ENCODE data around the gene IQCH.
A peak's percentile ranks its signal among the peaks of the same experiment; 100 is the strongest.

IQCH gene

DNA sequence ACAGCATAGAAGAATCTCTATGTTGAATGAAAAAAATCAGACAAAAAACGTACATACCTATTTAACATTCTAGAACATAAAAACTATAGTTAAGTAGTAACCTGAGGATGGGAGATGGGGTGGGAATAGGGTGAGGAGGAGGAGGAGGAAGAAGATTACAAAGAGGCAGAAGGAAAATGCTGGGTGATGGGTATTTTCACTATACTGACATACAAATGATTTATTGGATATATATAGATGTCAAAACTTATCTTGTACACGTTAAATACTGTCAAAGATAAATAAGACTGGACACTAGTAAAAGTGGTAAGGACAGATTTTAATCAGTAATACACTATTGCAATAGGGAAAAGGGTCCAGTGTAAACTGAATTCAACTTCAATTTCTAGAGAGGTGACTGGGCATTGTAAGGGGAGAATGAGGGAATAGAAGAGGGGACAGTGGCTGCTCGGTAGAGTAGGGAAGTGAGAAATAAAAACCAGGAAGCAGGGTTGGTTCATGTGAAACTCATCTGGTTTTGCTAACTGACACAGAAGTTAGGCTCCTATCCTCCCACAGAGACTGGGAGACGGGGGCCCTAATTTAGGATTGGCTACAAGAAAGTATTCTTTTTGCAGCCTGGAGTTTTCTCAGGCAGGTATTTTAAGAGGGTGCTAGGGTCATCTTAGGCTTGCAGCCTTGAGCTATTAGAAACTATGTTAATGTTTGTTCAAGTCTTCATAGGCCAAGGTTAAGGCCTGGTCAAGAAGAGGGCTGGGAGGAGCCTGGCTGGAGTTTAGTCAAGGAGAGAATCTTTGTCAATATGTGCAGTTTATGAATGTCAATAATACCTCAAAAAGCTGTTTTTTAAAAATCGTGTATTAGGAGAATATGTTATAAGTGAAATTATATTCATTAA lies 251.3 kb downstream of the IQCH start:
- no peaks in the 10 kb centered on the region for H3K9me3 ChIP-seq (ENCODE audit: low read length)
- no peaks in the 10 kb centered on the region for H3K36me3 ChIP-seq (ENCODE audit: insufficient read depth, low read length)
- H3K4me3 ChIP-seq (ENCODE audit: low read length), result no peak overlapping the region
- no peak overlapping the region for H2AFZ ChIP-seq (ENCODE audit: low read depth, low read length)
- H3K4me1 ChIP-seq (ENCODE audit: insufficient read depth, low read length), result peaks cover 9% of the 10 kb centered on the region
- H3K27me3 ChIP-seq (ENCODE audit: insufficient read depth, low read length), result no peaks in the 10 kb centered on the region

DNA sequence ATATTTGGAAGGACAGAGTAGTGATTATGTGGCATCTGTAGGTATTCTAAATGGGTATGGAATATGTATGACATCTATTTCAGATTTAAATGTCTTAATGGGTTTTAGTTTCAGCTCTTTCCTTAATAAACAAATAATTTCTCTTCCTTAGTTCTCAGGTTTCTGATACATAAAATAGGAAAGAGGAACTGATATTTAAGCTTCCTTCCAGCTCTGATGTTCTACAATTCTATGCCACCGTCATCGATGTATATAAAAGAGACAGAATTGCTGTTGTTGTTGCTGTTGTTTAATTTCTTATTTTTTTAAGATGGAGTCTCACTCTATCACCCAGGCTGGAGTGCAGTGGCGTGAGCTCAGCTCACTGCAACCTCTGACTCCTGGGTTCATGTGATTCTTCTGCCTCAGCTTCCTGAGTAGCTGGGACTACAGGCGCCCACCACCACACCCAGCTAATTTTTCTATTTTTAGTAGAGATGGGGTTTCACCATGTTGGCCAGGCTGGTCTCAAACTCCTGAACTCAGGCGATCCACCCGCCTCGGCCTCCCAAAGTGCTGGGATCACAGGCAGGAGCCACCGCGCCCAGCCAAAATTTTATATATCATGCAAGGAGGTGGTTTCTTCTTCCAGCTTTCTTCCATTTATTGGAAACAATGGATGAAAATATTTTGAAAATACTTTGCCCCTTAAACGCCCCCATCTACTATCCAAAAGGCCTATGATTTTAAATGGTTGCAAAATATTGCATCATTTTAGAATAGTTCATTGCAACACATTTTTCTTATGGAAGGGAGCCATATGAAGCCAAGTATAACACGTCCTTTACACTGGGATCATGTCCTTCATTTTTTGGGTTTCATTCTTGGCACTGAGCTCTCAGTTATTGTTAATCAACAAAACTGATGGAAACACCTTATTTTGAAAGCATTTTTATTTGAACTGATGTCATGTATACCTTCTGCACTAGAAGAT lies 252.5 kb downstream of the IQCH start:
- H2AFZ ChIP-seq (ENCODE audit: low read depth, low read length), result no peak overlapping the region
- H3K9me3 ChIP-seq (ENCODE audit: low read length), result no peaks in the 10 kb centered on the region
- no peak overlapping the region for H3K4me3 ChIP-seq (ENCODE audit: low read length)
- H3K4me1 ChIP-seq (ENCODE audit: insufficient read depth, low read length), result peaks cover under 1% of the 10 kb centered on the region
- no peaks in the 10 kb centered on the region for H3K27me3 ChIP-seq (ENCODE audit: insufficient read depth, low read length)
- H3K36me3 ChIP-seq (ENCODE audit: insufficient read depth, low read length), result no peaks in the 10 kb centered on the region

DNA sequence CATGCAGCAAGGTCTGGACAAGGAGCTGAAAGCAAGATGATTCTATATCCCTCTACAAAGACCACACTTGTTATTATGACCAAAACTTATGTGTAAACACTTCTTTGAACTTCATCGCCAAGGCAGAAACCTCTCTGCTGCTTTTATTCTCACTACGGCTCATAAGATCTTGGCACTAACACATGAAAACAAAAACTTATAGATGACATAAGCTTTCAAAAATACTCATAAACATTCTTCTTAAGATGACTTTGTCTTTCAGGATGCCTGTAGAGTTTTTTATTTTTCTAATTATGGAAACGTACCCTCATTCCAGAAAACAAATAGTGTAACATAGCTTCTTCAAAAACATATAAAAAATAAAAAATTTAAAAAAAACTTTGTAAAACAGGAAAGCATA lies 253.8 kb downstream of the IQCH start:
- Histone ChIP-seq H3K9me3 (ENCODE audit: low read length) (no peaks in the 10 kb centered on the region), H3K27me3 (ENCODE audit: insufficient read depth, low read length) (no peaks in the 10 kb centered on the region), H3K4me1 (ENCODE audit: insufficient read depth, low read length) (no peaks in the 10 kb centered on the region), H2AFZ (ENCODE audit: low read depth, low read length) (no peak overlapping the region), H3K36me3 (ENCODE audit: insufficient read depth, low read length) (no peaks in the 10 kb centered on the region), H3K4me3 (ENCODE audit: low read length) (no peak overlapping the region)

DNA sequence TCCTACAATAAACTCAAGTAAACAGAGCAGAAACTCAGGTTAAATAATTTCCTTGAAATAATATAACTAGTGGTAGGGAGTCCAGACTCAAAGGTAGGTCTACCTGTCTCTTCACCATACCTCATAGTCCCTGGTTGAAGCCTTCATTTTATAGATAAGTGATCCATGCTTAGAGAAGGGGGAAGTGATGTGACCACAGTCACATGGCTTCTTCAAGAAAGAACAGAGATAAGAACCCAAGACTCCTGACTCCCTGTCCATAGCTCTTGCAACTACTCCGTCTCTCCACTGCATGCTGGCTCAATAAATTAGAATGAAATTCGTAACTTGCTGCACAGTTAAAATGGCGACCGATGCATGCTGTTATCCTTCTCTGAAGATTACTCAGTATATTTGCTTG lies 255.3 kb downstream of the IQCH start:
- no peak overlapping the region for H3K4me3 ChIP-seq (ENCODE audit: low read length)
- no peaks in the 10 kb centered on the region for H3K27me3 ChIP-seq (ENCODE audit: insufficient read depth, low read length)
- H3K9me3 ChIP-seq (ENCODE audit: low read length), result no peaks in the 10 kb centered on the region
- no peaks in the 10 kb centered on the region for H3K36me3 ChIP-seq (ENCODE audit: insufficient read depth, low read length)
- no peaks in the 10 kb centered on the region for H3K4me1 ChIP-seq (ENCODE audit: insufficient read depth, low read length)
- H2AFZ ChIP-seq (ENCODE audit: low read depth, low read length), result no peak overlapping the region

DNA sequence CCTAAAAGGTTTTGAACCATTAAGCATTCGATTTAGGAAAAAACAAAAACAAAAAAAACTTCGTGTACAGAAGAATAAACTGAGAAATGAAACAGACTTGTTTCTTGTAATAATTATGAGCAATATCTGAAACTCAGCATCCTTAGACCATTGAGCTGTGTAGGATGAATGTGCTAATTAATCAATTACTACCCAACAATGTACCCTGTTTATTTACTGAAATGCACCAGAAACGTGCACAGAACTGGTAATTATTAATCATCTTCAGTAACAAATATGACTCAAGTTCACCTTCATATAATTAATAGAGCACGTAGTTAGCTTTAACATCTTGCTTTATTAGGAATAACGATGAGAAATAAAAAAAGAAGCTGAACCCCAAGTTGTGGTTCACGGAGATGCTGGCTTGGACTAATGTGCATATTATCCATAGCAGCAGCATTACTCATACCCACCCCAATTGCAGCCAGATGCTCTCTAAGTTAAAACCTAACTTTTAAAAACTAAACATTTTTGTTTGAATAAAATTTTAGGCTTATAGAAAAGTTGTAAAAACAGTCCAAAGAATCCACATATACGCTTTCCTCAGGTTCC lies 256.1 kb downstream of the IQCH start:
- Histone ChIP-seq H3K9me3 (ENCODE audit: low read length) (no peaks in the 10 kb centered on the region), H3K36me3 (ENCODE audit: insufficient read depth, low read length) (no peaks in the 10 kb centered on the region), H3K4me1 (ENCODE audit: insufficient read depth, low read length) (no peaks in the 10 kb centered on the region), H3K4me3 (ENCODE audit: low read length) (no peak overlapping the region), H2AFZ (ENCODE audit: low read depth, low read length) (no peak overlapping the region), H3K27me3 (ENCODE audit: insufficient read depth, low read length) (no peaks in the 10 kb centered on the region)

DNA sequence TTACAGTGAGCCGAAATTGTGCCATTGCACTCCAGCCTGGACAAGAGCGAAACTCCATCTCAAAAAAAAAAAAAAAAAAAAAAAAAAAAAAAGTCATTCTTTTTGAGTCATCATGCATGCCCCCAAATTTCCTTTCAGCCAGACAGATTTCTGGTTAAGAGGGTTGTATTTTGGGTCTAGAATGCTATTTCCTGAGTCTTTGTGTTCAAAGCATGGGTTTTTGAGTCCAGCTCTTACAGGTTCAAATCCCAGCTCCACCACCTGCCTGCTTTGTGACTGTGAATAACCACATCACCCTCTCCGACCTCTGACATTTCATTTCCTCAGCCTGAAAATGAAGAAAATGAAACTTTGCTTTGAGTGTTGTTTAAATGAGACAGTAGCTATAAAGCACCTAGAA lies 257.0 kb downstream of the IQCH start:
- Histone ChIP-seq H3K9me3 (ENCODE audit: low read length) (no peaks in the 10 kb centered on the region), H3K36me3 (ENCODE audit: insufficient read depth, low read length) (no peaks in the 10 kb centered on the region), H2AFZ (ENCODE audit: low read depth, low read length) (no peak overlapping the region), H3K27me3 (ENCODE audit: insufficient read depth, low read length) (no peaks in the 10 kb centered on the region), H3K4me3 (ENCODE audit: low read length) (no peak overlapping the region), H3K4me1 (ENCODE audit: insufficient read depth, low read length) (no peaks in the 10 kb centered on the region)

DNA sequence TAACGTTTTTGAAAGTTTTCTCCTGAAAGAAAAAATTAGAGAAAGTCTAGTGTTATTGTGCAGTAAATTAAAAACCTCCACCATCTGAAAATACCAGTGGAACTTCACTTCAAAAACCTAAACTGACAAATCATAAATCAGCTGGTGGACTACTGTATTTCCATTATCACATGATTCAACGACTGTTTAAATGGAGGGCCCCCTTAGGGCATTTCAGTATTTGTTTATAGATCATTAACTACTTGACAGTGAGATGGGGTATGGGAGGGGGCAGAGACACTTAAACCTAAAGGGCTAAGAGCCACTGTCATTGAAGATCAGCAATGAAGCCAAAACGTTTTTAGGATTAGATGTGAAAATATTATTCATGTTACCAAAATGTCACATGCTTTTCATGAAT lies 257.6 kb downstream of the IQCH start:
- Histone ChIP-seq H3K9me3 (ENCODE audit: low read length) (no peaks in the 10 kb centered on the region), H3K4me3 (ENCODE audit: low read length) (no peak overlapping the region), H2AFZ (ENCODE audit: low read depth, low read length) (no peak overlapping the region), H3K4me1 (ENCODE audit: insufficient read depth, low read length) (no peaks in the 10 kb centered on the region), H3K27me3 (ENCODE audit: insufficient read depth, low read length) (no peaks in the 10 kb centered on the region), H3K36me3 (ENCODE audit: insufficient read depth, low read length) (no peaks in the 10 kb centered on the region)

DNA sequence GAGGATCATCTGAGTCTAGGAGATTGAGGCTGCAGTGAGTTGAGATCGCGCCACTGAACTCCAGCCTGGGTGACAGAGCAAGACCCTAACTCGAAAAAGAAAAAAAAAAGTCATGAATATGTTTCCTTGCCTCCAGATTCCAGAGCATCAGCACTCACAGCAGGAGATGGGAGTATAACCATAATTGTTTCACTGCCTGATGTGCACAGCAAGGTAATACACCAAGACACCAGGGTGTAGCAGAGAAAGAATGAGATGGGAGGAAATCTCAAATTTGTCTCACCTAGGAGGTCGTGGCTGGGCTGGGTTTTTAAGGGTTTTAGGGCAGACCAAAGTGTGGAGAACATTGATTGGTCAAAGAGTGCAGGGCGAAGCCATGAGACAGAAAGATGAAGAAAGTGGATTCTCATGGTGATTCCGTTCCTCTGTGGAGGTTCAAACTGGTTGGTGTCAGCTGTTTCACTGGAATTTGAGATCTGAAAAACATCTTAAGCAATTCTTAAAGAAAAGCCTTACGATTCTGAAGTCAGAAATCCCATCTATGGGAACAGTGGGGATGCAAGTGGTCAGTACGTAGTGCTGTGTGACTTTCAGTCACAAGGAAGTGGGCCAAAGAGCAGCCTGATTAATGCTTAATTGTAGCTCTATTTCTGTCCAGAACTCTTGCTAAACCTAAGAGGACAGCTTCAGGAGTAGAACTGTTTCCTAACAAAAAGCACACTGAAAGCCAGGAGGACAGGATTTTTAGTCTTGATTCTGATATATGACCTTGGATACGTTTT lies 258.5 kb downstream of the IQCH start:
- Histone ChIP-seq H3K4me1 (ENCODE audit: insufficient read depth, low read length) (no peaks in the 10 kb centered on the region), H2AFZ (ENCODE audit: low read depth, low read length) (no peak overlapping the region), H3K27me3 (ENCODE audit: insufficient read depth, low read length) (no peaks in the 10 kb centered on the region), H3K36me3 (ENCODE audit: insufficient read depth, low read length) (no peaks in the 10 kb centered on the region), H3K9me3 (ENCODE audit: low read length) (no peaks in the 10 kb centered on the region), H3K4me3 (ENCODE audit: low read length) (no peak overlapping the region)

DNA sequence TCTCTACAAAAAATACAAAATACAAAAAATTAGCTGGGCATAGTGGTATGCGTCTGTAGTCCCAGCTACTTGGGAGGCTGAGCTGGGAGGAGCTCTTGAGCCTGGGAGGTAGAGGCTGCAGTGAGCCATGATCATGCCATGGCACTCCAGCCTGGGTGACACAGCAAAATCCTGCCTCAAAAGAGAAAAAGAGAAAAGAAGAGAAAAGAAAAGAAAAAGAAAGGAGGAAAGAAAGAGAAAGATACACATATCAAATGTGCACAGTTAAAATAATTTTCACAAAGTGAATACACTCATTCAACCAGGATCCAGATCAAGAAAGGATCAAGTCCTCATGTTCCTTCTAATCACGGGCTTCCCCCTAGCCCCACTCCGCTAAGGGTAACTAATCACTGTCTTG lies 260.5 kb downstream of the IQCH start:
- Histone ChIP-seq H3K9me3 (ENCODE audit: low read length) (no peaks in the 10 kb centered on the region), H3K27me3 (ENCODE audit: insufficient read depth, low read length) (no peaks in the 10 kb centered on the region), H3K4me3 (ENCODE audit: low read length) (no peak overlapping the region), H2AFZ (ENCODE audit: low read depth, low read length) (no peak overlapping the region), H3K36me3 (ENCODE audit: insufficient read depth, low read length) (no peaks in the 10 kb centered on the region), H3K4me1 (ENCODE audit: insufficient read depth, low read length) (no peaks in the 10 kb centered on the region)

DNA sequence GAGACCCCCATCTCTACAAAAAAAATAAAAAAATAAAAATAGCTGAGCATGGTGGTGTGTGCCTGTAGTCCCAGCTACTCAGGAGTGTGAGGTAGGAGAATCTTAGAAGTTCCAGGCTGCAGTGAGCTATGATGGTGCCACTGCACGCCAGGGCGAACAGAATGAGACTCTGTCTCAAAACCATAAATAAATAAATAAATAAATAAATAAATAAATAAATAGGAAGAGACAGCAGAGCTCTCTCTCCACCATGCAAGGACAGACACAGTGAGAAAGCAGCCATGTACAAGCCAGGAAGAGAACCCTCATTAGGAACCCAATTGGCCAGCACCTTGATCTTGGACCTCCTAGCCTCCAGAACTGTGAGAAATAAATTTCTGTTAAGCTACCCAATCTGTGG lies 261.0 kb downstream of the IQCH start:
- H3K4me1 ChIP-seq (ENCODE audit: insufficient read depth, low read length), result no peaks in the 10 kb centered on the region
- H3K27me3 ChIP-seq (ENCODE audit: insufficient read depth, low read length), result no peaks in the 10 kb centered on the region
- H3K4me3 ChIP-seq (ENCODE audit: low read length), result no peak overlapping the region
- H3K9me3 ChIP-seq (ENCODE audit: low read length), result no peaks in the 10 kb centered on the region
- no peak overlapping the region for H2AFZ ChIP-seq (ENCODE audit: low read depth, low read length)
- no peaks in the 10 kb centered on the region for H3K36me3 ChIP-seq (ENCODE audit: insufficient read depth, low read length)

DNA sequence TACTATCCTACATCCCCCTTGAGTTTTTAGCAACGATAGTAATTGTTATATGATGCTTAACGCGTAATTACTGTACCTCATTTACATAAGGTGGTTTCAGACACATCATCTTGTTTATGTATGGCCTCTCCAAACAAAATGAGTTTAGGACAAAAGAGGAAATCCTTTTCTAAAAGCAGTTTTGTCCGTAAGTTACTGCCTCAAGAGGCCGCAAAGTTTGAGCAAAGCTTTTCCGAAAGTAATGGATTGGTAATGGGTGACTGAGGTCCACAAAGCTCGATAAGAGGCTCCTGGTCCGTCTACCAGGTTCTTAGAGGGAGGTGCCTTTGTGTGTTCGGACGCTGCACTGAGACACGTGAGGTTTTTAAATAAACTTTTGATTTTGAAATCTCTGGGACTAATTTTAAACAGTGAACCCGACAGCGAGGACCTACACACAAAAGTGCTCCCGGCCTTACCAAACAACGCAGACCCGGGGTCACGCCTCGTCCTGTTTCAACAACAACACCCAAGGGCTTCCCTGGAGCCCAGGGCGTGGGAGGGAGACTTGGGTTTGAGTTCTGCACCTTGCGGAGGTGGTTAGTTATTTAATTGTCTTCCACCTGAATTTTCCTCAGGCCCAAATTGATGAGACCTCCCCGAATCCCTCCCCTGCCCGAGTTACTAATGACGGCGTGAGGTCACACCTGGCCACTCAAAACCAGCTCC lies 265.9 kb downstream of the IQCH start:
- Histone ChIP-seq H3K36me3 (ENCODE audit: insufficient read depth, low read length) (no peaks in the 10 kb centered on the region), H2AFZ (ENCODE audit: low read depth, low read length) (no peak overlapping the region), H3K4me1 (ENCODE audit: insufficient read depth, low read length) (peaks cover 16% of the 10 kb centered on the region), H3K4me3 (ENCODE audit: low read length) (peak overlapping the region; percentile 57), H3K27me3 (ENCODE audit: insufficient read depth, low read length) (no peaks in the 10 kb centered on the region), H3K9me3 (ENCODE audit: low read length) (no peaks in the 10 kb centered on the region)

All from neuron (in vitro differentiated cells).